GDM1 (cell line): ENCODE data around the gene SLC2A3.
"Not testable (repeated sequence)": the region's sequence is repeated elsewhere in the genome, so short reads cannot be mapped to it uniquely, and the experiment has no call there.

ENCODE experiments used
- DNase-seq: peaks from one replicate; lab custom pipeline; 2025; lab: John Stamatoyannopoulos, UW

Gene SLC2A3

DNA sequence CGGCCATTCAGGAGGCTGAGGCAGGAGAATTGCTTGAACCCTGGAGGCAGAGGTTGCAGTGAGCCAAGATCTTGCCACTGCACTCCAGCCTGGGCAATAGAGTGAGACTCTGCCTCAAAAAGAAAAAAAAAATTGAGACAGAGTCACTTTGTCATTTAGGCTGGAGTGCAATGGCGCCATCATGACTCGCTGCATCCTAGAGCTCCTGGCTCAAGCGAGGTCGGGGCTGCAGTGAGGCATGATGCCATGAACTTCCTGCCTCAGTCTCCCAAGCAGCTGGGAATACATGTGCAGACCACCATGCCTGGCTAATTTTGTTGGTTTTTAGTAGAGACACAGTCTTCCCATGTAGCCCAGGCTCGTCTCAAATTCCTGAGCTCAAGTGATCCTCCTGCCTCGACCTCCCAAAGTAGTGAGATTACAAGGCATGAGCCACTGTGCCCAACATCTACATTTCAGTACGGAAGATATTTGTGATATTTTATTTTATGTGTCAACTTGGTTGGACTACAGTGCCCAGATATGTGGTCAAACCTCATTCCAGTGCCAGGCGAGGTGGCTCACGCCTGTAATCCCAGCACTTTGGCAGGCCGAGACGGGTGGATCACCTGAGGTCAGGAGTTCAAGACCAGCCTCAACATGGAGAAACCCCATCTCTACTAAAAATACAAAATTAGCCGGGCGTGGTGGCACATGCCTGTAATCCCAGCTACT lies 14.4 kb upstream of the SLC2A3 start:
- not testable (repeated sequence) for DNase-seq

DNA sequence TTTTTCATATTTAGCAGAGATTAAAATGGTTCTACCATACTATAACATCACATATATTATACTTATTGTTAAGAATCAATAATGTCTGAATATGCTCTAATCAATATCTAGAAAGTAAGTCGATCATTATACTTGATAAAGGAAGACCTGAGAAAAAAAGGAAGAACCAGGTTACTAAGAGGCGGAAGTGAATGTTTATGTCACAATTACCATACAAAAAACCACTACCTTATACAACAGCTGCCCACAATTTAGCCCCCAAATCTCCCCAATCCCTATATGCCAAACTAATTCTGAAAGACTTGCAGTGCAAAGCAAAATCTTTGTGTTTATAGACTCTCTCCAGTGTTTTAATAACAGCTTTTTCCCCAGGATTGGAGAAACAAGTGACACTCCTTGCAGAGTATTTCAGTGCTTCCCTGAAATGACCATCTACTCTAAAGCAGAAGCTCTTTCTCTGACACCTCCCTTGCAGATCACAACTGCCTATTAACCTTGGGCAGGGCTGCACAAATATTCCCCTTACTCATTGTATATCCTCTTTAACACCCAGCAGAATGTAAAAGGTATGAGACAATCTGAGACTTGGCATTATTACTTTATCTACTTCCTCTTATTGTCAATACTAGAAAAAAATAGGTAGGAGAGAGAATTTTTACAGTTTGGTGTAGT lies 12.7 kb upstream of the SLC2A3 start:
- no peak for DNase-seq

DNA sequence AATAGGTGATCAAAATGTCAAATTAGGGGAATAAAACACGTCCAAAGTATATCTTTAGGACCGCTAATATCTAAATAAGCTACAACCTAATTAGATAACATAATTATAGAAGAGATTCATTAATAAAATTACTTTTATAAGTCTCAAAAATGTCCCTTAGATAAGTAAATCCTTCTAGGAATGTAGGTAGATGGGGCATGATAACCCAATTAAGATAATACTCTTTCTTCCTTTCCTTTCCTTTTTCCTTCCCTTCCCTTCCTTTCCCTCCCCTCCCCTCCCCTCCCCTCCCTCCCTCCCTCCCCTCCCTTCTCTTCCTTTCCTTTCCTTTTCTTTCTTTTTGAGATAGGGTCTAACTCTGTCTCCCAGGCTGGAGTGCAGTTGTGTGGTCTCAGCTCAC lies 11.0 kb upstream of the SLC2A3 start:
- no peak for DNase-seq

DNA sequence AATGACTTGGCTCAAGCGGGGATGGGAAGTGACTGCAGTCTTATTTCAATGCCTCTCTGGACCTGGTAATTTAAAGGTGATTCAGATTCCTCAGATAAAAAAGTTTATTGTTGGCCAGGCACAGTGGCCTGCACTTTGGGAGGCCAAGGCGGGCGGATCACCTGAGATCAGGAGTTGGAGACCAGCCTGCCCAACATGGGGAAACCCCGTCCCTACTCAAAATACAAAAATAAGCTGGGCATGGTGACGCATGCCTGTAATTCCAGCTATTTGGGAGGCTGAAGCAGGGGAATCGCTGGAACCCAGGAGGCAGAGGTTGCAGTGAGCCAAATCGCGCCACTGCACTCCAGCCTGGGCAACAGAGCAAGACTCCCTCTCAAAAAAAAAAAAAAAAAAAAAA lies 8.8 kb upstream of the SLC2A3 start:
- DNase-seq: not testable (repeated sequence)

DNA sequence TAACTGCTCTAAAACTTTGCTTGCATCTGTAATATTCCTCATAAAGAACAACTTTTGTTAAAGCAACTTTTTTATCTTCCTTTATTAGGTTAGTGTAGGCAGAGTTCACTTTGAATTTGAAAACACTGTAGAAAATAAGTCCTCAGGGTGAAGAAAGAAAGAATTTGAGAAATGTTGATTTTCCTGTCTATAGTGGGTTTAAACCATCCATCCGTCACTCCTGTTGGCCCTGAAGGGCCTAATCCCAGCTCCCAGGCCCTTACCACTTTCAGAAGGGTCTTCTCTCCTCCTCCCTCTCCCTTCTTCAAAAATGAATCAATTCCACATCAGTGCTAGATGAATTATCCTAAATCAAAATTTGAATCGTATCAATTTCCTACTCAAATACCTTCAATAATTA lies 4.9 kb upstream of the SLC2A3 start:
- no peak for DNase-seq

DNA sequence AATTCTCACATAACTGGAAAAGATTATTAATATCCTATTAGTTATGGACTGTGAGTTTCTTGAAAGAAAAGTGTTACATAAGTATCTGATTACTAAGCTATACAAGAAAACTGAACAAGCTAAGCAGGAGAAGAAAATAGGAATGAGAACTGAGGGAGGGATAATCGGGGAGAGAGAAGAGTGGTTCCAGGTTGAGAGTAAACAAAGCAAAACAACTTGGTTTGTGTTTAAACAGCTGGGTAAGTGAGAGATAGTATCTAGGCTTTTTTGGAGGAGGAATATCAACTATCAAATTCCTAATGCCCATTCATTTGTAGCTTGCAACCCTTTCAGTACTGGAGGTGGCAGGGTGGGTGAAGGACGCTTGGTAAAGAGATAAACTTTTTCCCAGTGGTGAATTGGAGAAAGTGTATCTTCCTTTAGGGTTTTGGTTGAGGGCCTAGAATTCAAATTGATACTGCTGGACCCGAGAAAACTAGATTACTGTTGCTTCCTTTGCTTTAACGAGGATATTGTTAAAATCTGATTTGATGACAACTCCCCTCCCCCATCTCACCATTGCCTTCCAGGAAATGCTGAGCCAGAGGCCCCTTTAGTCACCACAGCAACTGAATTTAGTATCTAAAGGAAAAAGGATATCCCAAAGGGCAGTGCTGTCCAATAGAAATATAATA lies 2.0 kb upstream of the SLC2A3 start:
- DNase-seq: peak; percentile 10

DNA sequence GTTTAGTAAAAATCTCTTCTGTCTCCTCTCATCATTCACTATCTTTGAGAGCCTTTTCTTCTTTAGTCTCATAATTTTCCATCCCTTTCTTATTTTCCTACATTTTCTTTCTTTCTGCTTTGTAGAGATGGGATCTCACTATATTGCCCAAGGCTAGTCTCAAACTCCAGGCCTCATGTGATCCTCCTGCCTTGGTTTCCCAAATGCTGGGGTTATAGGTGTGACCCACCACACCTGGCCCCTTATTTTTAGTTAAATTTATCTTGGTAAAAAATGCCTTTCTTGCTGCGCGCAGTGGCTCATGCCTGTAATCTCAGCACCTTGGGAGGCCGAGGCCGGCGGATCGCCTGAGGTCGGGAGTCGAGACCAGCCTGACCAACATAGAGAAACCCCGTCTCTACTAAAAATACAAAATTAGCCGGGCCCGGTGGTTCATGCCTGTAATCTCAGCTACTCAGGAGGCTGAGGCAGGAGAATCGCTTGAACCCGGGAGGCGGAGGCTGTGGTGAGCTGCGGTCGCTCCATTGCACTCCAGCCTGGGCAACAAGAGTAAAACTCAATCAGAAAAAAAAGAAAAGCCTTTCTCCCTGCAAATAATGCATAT lies 996 bp downstream of the SLC2A3 start:
- DNase-seq: no peak

DNA sequence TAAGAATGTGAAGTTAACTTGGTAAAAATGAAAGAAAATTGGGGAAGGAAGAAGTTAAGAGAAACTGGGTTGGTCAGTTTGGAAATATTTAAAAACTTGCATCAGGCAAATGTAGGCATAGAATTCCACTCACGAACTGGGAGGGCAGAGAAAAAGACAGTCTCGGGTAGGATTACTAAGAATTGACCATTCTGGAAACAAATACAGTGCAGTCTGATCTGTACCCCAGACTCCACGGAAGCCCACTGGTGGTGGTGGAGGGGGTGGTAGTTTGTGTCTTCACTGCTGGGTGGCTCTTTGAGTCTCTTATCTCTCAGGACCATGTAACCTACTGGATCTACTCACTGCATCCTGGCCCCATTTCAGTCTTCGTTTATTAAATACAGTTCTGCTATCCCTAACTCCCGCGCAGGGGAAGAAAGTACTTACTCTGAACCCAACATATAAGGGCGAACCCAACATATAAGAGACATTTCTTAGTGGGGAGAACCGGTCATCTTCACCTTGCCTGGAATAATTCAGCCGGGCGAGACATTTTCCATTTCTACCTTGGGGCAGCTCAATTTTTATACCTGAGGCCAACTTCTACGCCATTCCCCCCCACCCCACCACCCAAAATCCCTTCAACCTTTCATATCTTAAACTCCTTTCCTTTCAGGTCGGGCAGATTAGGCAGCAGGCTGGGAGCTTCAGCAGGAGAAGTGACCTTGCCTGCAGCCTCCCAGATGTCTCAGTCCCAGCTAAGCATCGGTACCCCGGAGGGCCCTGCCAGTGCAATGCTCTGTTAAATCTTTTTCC lies 1.7 kb downstream of the SLC2A3 start:
- no peak for DNase-seq

DNA sequence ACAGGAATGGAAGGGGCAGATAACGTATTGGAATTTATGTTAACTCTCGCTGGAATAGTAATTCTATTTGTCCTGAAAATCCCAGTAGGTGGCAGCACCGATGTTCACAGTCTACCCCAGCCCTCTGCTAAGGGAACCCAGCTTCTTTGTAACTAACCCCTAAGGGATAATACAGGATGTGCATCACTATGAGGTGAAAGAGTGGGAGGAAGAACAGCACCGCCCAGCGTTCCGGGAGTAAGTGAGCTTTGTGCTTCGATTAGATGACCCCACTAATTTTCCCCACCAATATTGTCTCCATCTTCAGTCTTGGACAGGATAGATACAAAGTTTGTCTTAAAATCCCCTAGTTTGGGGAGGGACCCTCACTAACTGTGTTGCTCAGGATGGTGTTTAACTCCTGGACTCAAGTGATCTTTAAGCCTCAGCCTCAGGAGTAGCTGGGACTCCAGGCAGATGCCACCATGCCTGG lies 2.7 kb downstream of the SLC2A3 start:
- DNase-seq: peak; percentile 83

DNA sequence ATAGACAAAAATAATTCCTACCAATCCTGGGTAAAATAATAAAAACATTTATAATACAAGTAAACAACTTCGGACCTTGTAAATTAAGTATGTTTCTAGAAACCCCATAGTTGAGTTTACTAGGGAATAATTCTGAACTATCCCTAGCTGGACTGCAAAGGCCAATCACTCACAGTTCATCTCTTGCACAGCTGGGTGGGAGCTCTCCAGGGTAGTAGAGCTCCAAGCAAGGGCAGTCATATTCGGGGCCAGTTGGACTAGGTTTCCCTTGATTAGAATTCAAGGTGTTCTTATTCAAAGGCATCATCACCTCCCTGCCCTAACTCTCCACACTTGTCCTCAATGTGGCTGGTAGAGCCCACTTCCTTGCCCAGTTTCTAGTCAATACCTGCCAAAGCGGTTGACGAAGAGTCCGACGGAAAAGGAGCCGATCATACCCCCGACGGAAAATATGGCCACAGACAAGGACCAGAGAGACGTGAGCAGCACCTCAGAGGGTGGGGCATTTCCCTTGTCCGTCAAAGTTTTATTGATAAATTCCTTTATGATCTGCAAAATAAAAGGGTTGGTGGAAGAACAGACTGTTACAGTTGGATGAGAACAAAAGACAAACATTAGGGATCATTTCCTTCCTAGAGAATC lies 3.3 kb downstream of the SLC2A3 start:
- not testable (repeated sequence) for DNase-seq

DNA sequence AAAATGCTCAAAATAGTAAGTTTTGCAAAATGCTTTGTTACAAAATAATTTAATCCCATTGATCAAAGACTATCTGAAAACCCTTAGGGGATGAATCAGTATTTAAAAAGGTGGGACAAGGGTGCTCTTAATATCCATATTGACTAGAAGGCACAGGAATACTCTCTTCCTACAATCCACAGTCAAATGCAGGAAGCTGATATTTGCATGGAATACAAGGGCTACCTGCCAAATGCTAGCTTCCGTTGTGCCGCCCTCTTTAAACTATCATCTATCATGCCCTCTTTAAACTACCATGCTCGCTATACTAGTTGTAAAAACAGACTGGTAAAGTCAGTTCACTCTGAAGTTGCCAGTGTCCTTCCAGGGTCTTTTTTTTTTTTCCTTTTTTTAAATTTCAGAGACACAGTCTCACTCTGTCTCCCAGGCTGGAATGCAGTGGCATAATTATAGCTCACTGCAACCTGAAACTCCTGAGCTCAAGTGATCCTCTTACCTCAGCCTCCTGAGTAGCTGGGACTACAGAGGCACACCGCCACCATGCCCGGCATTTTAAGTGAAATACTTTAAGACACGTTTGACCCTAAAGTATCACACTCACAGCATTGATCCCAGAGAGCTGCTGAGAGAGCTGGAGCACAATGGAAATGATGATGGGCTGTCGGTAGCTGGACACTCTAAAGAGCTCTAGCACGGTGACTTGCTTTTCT lies 6.7 kb downstream of the SLC2A3 start:
- DNase-seq: no peak

DNA sequence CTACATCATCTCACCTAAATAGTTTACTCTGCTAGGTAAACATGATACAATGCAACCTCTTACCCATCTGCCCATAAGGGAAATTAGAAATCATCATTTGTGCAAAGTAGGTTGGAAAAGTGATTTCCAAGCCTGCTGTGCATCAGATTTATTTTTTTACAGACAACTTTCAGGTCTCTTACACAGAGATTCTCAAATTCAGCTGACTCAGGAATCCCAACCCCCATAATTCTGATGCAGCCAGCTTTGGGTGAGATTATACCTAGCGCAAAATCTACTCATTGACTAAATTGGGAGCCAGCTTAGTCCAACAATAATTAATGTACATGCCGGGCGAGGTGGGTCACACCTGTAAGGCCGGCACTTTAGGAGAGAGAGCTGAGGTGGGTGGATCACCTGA lies 8.5 kb downstream of the SLC2A3 start:
- no peak for DNase-seq

DNA sequence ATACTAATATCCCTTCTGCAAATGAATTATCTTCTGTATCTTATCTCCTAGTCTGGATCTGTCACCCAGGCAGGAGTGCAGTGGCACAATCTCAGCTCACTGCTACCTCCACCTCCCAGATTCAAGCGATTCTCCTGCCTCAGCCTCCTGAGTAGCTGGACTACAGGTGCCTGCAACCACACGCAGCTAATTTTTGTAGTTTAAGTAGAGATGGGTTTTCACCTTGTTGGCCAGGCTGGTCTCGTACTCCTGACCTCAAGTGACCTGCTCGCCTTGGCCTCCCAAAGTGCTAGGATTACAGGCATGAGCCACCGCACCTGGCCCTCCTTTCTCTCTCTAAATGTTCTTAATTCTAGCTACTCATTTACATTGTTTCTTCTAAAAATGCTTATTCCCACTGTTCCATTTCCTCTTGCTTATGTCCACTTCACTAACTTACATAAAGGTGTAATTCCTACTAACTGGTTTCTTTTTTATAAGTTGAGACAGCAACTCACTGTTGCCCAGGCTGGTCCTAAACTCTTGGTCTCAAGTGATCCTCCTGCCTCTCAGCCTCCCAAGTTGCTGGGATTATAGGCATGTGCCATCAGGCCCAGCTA lies 9.8 kb downstream of the SLC2A3 start:
- not testable (repeated sequence) for DNase-seq

DNA sequence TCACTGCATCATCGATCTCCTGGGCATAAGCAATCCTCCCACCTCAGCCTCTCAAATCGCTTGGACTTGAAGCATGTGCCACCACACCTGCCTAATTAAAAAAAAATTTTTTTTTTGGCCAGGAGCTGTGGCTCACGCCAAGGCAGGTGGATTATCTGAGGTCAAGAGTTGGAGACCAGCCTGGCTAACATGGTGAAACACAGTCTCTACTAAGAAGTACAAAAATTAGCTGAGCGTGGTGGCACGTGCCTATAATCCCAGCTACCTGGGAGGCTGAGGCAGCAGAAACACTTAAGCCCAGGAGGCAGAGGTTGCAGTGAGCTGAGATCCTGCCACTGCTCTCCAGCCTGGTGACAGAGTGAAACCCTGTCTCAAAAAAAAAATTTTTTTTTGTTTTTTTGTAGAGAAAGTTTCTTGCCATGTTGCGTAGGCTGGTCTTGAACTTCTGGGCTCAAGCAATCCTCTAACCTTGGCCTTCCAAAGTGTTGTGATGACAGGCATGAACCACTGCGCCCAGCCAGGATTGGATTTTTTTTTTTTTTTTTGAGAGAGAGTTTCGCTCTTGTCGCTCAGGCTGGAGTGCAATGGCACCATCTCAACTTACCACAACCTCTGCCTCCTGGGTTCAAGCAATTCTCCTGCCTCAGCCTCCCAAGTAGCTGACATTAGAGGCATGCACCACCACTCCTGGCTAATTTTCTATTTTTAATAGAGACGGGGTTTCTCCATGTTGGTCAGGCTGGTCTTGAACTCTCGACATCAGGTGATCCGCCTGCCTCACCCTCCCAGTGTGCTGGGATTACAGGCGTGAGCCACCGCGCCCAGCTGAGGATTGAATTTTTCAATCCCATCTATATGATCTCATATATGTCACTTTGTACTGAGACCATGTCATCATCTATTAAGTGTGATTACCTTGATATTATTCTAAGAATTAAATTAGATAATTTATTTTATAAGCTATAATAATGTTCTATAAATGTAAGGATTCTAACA lies 12.4 kb downstream of the SLC2A3 start:
- DNase-seq: no peak

DNA sequence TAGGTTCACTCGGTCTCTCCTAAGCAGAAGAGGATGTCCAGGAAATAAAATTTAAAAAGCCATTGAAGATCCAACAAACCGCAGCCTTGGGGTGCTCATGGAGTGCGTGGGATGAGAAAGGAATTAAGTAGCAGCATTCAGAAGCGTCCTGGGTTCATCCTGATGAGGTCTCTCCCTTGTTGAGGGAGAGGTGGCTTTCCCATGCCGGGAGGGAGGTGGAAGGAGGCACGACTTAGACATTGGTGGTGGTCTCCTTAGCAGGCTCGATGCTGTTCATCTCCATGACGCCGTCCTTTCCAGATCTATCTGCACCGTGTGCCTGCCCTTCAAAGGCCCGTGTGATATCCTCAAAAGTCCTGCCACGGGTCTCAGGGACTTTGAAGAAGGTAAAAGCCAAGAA lies 14.8 kb downstream of the SLC2A3 start:
- DNase-seq: not testable (repeated sequence)

DNA sequence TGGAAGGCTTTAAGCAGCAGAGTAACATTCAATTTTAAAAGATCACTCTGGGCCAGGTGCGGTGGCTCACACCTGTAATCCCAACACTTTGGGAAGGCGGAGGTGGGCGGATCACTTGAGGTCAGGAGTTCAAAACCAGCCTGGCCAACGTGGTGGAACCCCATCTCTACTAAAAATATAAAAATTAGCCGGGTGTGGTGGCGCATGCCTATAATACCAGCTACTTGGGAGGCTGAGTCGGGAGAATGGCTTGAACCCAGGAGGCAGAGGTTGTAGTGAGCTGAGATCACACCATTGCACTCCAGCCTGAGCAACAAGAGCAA lies 17.8 kb downstream of the SLC2A3 start:
- DNase-seq: not testable (repeated sequence)

DNA sequence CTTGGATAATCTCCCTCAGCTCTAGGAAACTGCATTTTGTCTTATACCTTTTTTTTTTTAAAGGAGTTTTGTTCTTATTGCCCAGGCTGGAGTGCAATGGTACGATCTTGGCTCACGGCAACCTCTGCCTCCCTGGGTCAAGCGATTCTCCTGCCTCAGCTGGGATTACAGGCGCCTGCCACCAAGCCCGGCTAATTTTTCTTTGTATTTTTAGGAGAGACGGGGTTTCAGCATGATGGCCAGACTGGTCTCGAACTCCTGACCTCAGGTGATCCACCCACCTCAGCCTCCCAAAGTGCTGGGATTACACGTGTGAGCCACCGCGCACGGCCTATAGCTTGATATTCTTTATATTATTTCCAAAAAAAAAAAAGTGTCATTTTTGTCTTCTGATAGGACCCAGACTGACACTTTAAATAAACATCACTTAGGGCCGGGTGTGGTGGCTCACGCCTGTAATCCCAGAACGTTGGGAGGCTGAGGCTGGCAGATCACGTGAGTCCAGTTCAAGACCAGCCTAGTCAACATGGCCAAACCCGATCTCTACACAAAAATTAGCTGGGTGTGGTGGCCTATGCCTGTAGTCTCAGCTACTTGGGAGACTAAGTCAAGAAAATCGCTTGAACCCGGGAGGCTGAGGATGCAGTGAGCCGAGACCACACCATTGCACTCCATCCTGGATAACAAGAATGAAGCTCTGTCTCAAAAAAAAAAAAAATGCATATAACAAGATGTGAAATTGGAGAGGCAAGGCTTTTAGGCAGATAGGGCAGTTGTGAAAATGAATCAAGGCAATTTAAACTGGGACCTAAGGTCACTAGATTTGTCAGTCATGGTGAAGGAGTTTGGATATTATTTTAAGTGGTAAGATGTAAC lies 18.4 kb downstream of the SLC2A3 start:
- DNase-seq: no peak

DNA sequence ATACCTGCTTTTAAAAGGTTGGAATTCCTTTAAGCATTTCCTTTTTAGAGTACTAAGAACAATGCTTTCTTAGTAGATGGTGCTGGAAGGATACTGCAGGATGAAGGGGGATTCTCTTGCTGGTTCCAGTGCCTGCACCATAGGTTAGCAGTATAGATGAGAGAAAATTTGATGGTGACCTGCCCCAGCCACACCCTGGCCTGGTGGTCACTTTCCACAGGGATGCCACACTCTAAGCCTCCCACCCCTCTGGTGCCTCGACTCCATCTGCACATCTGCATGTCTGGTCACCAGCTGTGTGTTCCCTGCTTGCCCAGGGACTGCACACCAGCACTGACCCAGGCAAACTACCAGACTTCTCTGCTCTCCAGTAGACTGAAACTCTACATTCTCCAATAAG lies 19.1 kb downstream of the SLC2A3 start:
- no peak for DNase-seq
